H9 (cell line): ENCODE results near the gene NDUFB11. TPM values are rescaled to one million over a fixed set of nuclear protein-coding genes. Genes with fewer than 3 reads are reported as not detected.

Experiments
- DNase-seq: peaks from one replicate; pipeline ENCODE4 v3.0.0-alpha.2; 2017
- H2AFZ ChIP-seq: one replicate; pipeline ENCODE4 v1.6.1; 2013; ENCODE audit warnings: mild to moderate bottlenecking, low read length, control low read depth, moderate library complexity
- H2AK5ac ChIP-seq: 2 replicates; pipeline ENCODE4 v1.6.1; 2013; ENCODE audit warnings: low read length, control low read depth, mixed read lengths; ENCODE audit not compliant: insufficient read length
- H2BK120ac ChIP-seq: one replicate; pipeline ENCODE4 v1.6.1; 2013; ENCODE audit warnings: low read depth, mild to moderate bottlenecking, low read length, control low read depth, inconsistent platforms; ENCODE audit not compliant: poor library complexity, severe bottlenecking
- H2BK12ac ChIP-seq: 2 replicates; pipeline ENCODE4 v1.6.1; 2013; ENCODE audit warnings: low read length, control low read depth, mixed read lengths, low read depth; ENCODE audit not compliant: insufficient read length
- H2BK15ac ChIP-seq: 2 replicates; pipeline ENCODE4 v1.6.1; 2013; ENCODE audit warnings: low read depth, low read length, control low read depth
- H2BK20ac ChIP-seq: one replicate; pipeline ENCODE4 v1.6.1; 2013; ENCODE audit warnings: low read depth, mild to moderate bottlenecking, low read length, control low read depth, inconsistent platforms; ENCODE audit not compliant: poor library complexity, severe bottlenecking
- H2BK5ac ChIP-seq: 2 replicates; pipeline ENCODE4 v1.6.1; 2013; ENCODE audit warnings: low read length, control low read depth, mixed read lengths; ENCODE audit not compliant: insufficient read length
- H3K14ac ChIP-seq: 2 replicates; pipeline ENCODE4 v1.6.1; 2013; ENCODE audit warnings: low read length, control low read depth; ENCODE audit not compliant: insufficient read depth
- H3K18ac ChIP-seq: 2 replicates; pipeline ENCODE4 v1.6.1; 2013; ENCODE audit warnings: low read depth, mild to moderate bottlenecking, mixed read lengths, low read length, control low read depth; ENCODE audit not compliant: insufficient read length
- H3K23ac ChIP-seq: 2 replicates; pipeline ENCODE4 v1.6.1; 2013; ENCODE audit warnings: low read length, control low read depth, mixed read lengths, low read depth; ENCODE audit not compliant: insufficient read length
- H3K23me2 ChIP-seq: 2 replicates; pipeline ENCODE4 v1.6.1; 2013; ENCODE audit warnings: low read depth, mild to moderate bottlenecking, mixed read lengths, low read length, control low read depth; ENCODE audit not compliant: insufficient read length, poor library complexity, severe bottlenecking
- H3K27ac ChIP-seq: 2 replicates; pipeline ENCODE4 v1.5.1; 2013; ENCODE audit warnings: low read length, control low read depth, mixed read lengths, low read depth; ENCODE audit not compliant: insufficient read length
- H3K27me3 ChIP-seq: 2 replicates; pipeline ENCODE4 v1.6.1; 2013; ENCODE audit warnings: low read length, control low read depth, inconsistent platforms; ENCODE audit not compliant: insufficient read depth
- H3K4ac ChIP-seq: 2 replicates; pipeline ENCODE4 v1.6.1; 2013; ENCODE audit warnings: low read depth, mild to moderate bottlenecking, control low read depth, inconsistent platforms, low read length, moderate library complexity
- H3K4me1 ChIP-seq: 2 replicates; pipeline ENCODE4 v1.6.1; 2013; ENCODE audit warnings: low read length, control low read depth, inconsistent platforms; ENCODE audit not compliant: insufficient read depth
- H3K4me2 ChIP-seq: 2 replicates; pipeline ENCODE4 v1.6.1; 2013; ENCODE audit warnings: low read length, control low read depth, mixed read lengths; ENCODE audit not compliant: insufficient read length, insufficient read depth
- H3K56ac ChIP-seq: 2 replicates; pipeline ENCODE4 v1.6.1; 2013; ENCODE audit warnings: low read depth, mild to moderate bottlenecking, mixed read lengths, low read length, control low read depth; ENCODE audit not compliant: insufficient read length
- H3K79me1 ChIP-seq: 2 replicates; pipeline ENCODE4 v1.6.1; 2013; ENCODE audit warnings: low read depth, mild to moderate bottlenecking, moderate library complexity, low read length, control low read depth, inconsistent platforms; ENCODE audit not compliant: insufficient read depth, poor library complexity, severe bottlenecking
- H3K79me2 ChIP-seq: 2 replicates; pipeline ENCODE4 v1.6.1; 2013; ENCODE audit warnings: low read length, control low read depth, inconsistent platforms; ENCODE audit not compliant: insufficient read depth
- H3K9ac ChIP-seq: 2 replicates; pipeline ENCODE4 v1.6.1; 2013; ENCODE audit warnings: low read length, control low read depth, mixed read lengths; ENCODE audit not compliant: insufficient read length; ENCODE audit errors: extremely low read depth
- H3K9me3 ChIP-seq: one replicate; pipeline ENCODE4 v1.6.1; 2013; ENCODE audit warnings: low read depth, low read length, inconsistent platforms; ENCODE audit not compliant: control insufficient read depth
- H3T11ph ChIP-seq: one replicate; pipeline ENCODE4 v1.6.1; 2013; ENCODE audit warnings: mild to moderate bottlenecking, low read length, control low read depth, inconsistent platforms
- H4K20me1 ChIP-seq: one replicate; pipeline ENCODE4 v1.6.1; 2013; ENCODE audit not compliant: control insufficient read depth, insufficient read length, insufficient read depth
- H4K5ac ChIP-seq: 2 replicates; pipeline ENCODE4 v1.6.1; 2013; ENCODE audit warnings: low read depth, mild to moderate bottlenecking, mixed read lengths, low read length, control low read depth; ENCODE audit not compliant: insufficient read length
- H4K8ac ChIP-seq: replicated peaks from 2 replicates; pipeline ENCODE4 v1.6.1; 2013; ENCODE audit warnings: low read length, control low read depth, mixed read lengths, low read depth; ENCODE audit not compliant: insufficient read length
- H4K91ac ChIP-seq: 2 replicates; pipeline ENCODE4 v1.6.1; 2013; ENCODE audit warnings: low read depth, mild to moderate bottlenecking, moderate library complexity, mixed read lengths, low read length, control low read depth; ENCODE audit not compliant: insufficient read length
- H3K27ac Mint-ChIP-seq, 3 experiments: 2 replicates in 2 of 3; 3 replicates in 1 of 3; pipeline ENCODE4 v1.8.0; 2020 to 2021; ENCODE audit warnings: mixed read lengths in 3 of 3, mild to moderate bottlenecking in 1 of 3, moderate library complexity in 1 of 3
- H3K27me3 Mint-ChIP-seq: 2 replicates; pipeline ENCODE4 v1.8.0; 2021; ENCODE audit warnings: low read depth, mild to moderate bottlenecking, moderate library complexity, mixed read lengths
- H3K36me3 Mint-ChIP-seq, 3 experiments: 2 replicates in 2 of 3; 3 replicates in 1 of 3; pipeline ENCODE4 v1.8.0; 2020 to 2021; ENCODE audit warnings: low read depth in 3 of 3, mixed read lengths in 3 of 3; ENCODE audit not compliant: insufficient read depth in 1 of 3
- H3K4me1 Mint-ChIP-seq, 2 experiments: 2 replicates each; pipeline ENCODE4 v1.8.0; 2020; ENCODE audit warnings: mixed read lengths in 2 of 2
- H3K4me3 Mint-ChIP-seq, 2 experiments: 2 replicates in 1 of 2; 3 replicates in 1 of 2; pipeline ENCODE4 v1.8.0; 2020 to 2021; ENCODE audit warnings: mild to moderate bottlenecking in 2 of 2, mixed read lengths in 2 of 2, moderate library complexity in 1 of 2
- H3K9me3 Mint-ChIP-seq, 2 experiments: 2 replicates in 1 of 2; 3 replicates in 1 of 2; pipeline ENCODE4 v1.8.0; 2020; ENCODE audit warnings: mild to moderate bottlenecking in 2 of 2, mixed read lengths in 2 of 2, moderate library complexity in 1 of 2
- CTCF ChIP-seq: fragments of 200-600 bp; sonication (generic); conservative IDR thresholded peaks from 3 replicates; pipeline ENCODE4 v1.8.0; 2021; ENCODE audit warnings: antibody characterized with exemption, mild to moderate bottlenecking
- WGBS: extraction: QIAGEN DNeasy Blood & Tissue Kit; methylation state at CpG from one replicate; pipeline ENCODE4 v1.1.7; 2013; ENCODE audit warnings: missing lambda C conversion rate, low lambda C conversion rate, mixed read lengths; ENCODE audit not compliant: insufficient read length; ENCODE audit errors: extremely low coverage; 5-methylcytosine and 5-hydroxymethylcytosine counted together
- total RNA-seq: library from RNA; stranded (reverse); gene quantifications from 2 replicates; pipeline ENCODE4 v1.2.1, GENCODE V29; 2021

The NDUFB11 gene
- total RNA-seq, 1 experiment from 2014 or later = 100 TPM

- no peak overlapping the region for H3K9ac ChIP-seq
- H3K18ac ChIP-seq = no peak overlapping the region
- no peaks in the 10 kb centered on the region for H3K4me1 Mint-ChIP-seq
- no peak overlapping the region for H2AK5ac ChIP-seq
- H3K56ac ChIP-seq = no peak overlapping the region
- H3K4ac ChIP-seq = no peak overlapping the region
- H2BK15ac ChIP-seq = no peak overlapping the region
- H3K4me3 Mint-ChIP-seq = no peak overlapping the region
- peaks cover 64 to 82% of the 10 kb centered on the region in 2 experiments for H3K9me3 Mint-ChIP-seq
- H3K36me3 Mint-ChIP-seq = peaks cover 45 to 79% (median 78%) of the 10 kb centered on the region in 3 experiments
- H2BK12ac ChIP-seq = no peak overlapping the region
- no peaks in the 10 kb centered on the region for H3K79me2 ChIP-seq
- H2BK5ac ChIP-seq = no peak overlapping the region
- no peaks in the 10 kb centered on the region for H3K23me2 ChIP-seq
- DNase-seq = no peak
- H2AFZ ChIP-seq = no peak overlapping the region
- H3K27ac ChIP-seq = no peak overlapping the region
- H2BK20ac ChIP-seq = no peak overlapping the region
- no peak overlapping the region for H4K5ac ChIP-seq
- no peak overlapping the region for H4K8ac ChIP-seq
- no peak overlapping the region for H3T11ph ChIP-seq
- no peak overlapping the region for H3K14ac ChIP-seq
- no peaks in the 10 kb centered on the region for H4K20me1 ChIP-seq
- no peak overlapping the region for H3K4me2 ChIP-seq
- H2BK120ac ChIP-seq = no peak overlapping the region
- no peak for TF ChIP-seq CTCF
- peak overlapping the region in 1 of 3 experiments; percentile 94; a peak in 1 of 7 replicates for H3K27ac Mint-ChIP-seq
- no peaks in the 10 kb centered on the region; the same call in 1 of the 2 replicates for H3K27me3 Mint-ChIP-seq
- H4K91ac ChIP-seq = no peak overlapping the region
- H3K27me3 ChIP-seq = no peaks in the 10 kb centered on the region; the same call in 1 of the 2 replicates
- no peaks in the 10 kb centered on the region for H3K9me3 ChIP-seq
- H3K4me1 ChIP-seq = no peaks in the 10 kb centered on the region
- no peaks in the 10 kb centered on the region for H3K79me1 ChIP-seq
- H3K23ac ChIP-seq = no peak overlapping the region
- WGBS = no CpG with 5 or more reads among the region's 12 CpGs
Measured at GRCh38 chrX:47175588-47175980, 31.1 kb upstream of the NDUFB11 start.
